GM23248 (cell line): ENCODE data around the gene NFE2.

Source experiments
- EZH2 ChIP-seq: fragments of 200-600 bp; sonication (generic); IDR thresholded peaks from 2 replicates; pipeline ENCODE4 v1.6.1; 2018; ENCODE audit warnings: antibody characterized with exemption, mild to moderate bottlenecking; ENCODE audit not compliant: insufficient read depth, poor library complexity, severe bottlenecking
- EZH2phosphoT487 ChIP-seq: fragments of 200-600 bp; sonication (generic); IDR thresholded peaks from 2 replicates; pipeline ENCODE4 v1.6.1; 2018; ENCODE audit warnings: antibody characterized with exemption, moderate library complexity, mild to moderate bottlenecking, low read depth; ENCODE audit not compliant: insufficient read depth

DNA sequence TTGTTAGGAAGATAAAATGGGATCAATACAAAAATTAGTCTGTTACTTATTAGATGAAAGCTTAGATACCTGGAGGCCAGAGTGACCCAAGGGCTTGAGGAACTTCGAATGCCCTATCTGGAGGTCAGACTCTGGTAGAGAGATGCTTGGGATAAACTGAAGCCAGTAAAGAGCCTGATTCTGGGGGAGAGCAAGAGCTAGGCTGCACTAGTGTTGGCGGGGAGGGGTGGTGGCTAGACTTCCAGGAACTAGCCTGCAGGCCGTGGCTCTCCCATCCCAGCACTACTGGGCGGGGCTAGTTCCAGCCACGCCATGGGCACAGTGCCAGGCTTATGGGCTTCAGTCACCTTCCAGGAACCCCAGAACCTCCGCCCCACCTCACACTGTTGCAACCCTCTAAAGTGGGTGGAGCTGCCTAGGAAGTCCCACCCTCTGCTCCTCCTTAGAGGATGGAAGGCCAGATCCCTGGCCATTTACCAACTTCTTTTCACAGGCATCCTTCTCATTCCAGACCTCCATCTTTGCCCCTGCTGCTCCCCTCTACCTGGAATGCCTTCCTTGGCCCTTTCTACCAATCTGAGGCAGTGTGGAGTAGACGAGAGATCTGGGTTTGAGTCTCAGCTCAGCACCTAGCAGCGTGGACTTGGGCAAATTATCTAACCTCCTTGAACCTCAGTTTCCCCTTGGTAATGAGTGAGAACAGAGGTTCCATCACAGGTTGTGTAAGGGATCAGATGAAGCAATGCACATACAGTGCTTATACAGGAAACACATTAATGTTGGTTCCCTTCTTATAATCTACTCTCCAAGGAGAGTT lies 6.3 kb upstream of the NFE2 start:
- TF ChIP-seq EZH2 (no peak), EZH2phosphoT487 (no peak)
